HG02763 (cell line): ENCODE results near the gene MED15.

Experiments
- ATAC-seq: cut with Tn5 transposase; IDR thresholded peaks from one replicate; pipeline ENCODE4 v1.9.1; 2021; ENCODE audit warnings: mild to moderate bottlenecking, moderate library complexity; ENCODE audit not compliant: unreplicated experiment

The MED15 gene

DNA sequence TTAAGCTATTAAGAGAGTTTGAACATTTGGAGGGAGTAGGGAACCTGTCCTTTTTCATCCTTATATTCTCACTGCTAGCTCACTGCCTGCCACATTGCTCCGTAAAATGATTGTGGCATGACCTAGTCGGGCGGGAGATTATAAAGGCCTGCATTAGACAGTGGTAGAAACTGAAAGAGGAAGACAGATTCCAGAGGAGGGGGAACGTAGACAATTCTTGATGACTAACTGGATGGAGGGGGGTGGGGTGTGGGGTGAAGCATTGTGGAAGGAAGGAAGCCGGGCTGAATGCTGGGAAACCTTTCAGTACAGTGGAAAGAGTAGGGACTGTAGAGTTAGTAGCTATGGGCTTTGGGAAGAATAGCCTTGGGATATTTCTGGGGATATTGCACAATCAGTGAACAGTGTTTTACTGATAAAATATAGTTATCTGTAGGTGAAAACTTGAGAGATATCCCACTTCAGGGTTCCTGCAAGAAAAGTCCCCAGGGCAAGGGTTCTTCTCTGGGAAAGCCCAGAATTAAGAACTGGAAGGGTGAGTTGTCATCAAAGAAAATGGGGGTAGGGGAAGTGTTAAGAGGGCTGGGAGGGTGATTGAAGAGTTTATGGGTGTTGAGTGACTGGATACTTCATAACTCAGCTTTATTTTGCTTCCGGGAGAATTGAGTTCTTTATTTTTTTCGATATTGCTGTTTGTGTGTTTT is 2.1 kb downstream of the MED15 start:
- no peak for ATAC-seq

DNA sequence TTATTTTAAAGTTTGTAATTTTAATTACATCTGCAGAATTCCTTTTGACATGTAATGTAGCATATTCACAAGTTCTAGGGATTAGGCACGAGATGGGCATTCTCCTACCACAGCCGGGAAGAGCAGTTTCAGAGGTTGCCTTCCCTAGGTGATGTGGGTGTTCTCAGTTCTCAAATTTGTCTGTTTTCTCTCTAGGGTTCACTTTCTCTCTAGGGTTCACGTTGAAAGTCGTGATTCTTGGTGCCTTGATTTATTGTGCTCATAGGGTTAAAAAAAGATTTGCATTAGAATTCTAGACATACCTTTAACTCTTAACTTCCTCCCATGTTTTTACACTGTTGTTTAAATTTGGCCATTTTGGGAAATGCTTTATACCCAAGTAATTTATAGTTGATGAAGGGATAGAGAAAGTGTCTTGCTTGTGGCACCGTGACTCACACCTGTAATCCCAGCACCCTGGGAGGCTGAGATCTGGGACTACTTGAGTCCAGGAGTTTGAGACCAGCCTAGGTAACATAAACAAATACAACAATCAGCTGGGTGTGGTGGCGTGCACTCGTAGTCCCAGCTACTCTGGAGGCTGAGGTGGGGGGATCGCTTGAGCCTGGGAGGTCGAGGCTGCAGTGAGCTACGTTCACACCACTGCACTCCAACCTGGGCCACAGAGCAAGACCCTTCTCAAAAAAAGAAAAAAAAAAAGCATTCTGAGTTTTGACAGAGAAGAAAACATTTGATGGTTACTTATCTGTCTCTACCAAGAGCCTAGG is 3.6 kb downstream of the MED15 start:
- ATAC-seq, result no peak

DNA sequence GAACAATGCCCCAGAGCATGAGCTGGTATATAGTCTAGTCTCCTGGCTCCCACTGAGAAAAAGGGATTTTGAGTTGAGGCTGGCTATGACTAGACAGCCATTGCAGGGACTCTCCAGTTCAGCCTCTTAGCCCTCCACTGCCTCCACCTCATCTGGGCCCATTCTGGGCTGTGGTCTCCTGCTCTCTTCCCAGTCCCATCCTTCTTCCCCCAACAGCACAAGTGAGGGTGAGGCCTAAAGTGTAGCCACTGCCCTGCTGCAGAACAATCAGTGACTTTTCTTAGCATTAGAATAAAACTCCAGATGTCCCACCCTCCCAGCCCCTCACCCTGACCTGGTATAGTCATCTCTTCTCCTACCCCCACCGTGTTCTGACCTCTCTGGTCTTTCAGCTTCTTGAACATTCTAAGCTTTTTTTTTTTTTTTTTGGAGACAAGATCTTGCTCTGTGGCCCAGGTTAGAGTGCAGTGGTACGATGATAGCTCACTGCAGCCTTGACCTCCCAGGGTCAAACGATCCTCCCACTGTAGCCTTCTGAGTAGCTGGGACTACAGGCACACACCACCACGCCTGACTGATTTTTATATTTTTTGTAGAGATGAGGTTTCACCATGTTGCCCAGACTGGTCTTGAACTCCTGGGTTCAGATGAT is 4.3 kb downstream of the MED15 start:
- ATAC-seq, result no peak

DNA sequence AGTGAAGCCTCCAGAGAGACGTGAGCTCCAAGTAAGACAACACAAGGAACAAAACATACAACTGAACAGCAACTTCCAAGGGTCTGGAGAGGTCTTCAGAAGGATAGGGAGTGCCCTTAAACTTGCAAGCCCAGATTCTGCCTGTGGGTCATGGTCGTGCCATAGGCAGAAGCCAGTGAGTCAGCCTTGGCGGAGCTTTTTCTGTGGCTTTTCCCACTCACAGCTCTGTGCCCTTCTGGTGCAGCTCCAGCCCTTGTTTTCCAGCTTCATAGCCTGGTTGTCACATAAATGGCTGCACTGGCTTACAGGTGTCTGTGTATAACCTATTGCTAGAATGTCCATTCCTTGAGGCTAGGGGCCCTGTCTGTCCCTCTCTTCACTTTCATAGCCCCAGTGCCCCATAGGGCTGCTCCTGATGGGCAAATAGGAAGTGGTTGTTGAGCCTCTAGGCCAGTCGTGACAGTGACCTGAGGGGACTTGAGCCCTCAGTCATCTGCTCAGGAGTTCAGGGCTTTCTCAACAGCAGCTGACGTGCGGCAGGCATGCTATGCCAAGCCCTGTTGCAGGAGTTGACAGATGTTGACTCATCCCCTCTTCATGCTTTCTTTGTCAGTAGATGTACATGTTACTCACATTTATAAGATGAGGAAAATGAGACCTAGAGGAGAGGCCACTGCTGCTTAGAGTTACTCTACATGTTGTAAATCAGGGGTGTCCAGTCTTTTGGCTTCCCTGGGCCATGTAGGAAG is 7.4 kb downstream of the MED15 start:
- ATAC-seq, result no peak

DNA sequence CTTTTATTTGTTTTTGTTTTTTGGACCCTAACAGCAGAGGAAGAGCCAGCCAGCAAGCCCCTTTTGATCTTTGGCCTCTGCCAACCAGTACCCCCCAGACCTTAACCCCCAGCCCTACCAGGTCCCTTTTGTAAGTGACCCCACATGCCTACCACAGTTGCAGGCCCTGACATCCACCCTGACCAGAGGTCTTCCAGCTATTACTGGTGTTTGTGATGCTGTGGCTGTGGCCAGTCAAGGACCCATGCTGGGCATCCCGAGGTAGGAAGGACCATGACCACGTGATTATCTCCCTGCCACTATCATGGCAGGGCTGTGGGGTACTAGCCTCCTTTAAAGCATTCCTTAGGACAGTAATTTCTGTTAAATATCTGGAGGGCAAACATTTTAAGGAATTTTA is 9.0 kb downstream of the MED15 start:
- no peak for ATAC-seq

DNA sequence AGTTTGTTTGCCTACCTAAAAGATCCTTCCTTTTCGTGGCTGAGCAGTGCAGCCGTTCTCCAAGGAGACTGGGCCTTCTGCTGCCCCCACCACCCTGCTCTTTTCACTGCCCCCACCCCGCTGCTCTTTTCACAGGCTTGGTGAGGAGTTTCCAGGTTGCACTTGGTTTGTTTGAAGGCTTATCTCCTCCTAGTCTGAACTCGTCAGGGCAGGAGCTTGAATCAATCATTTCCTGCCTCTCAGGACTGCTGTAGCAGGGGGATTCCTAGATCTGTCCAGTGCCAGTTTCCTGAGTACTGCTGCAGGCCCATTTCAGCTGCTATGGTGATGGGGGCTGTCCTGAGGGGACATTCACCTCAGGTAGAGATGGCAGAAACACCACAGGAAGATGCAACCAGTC is 10.0 kb downstream of the MED15 start:
- no peak for ATAC-seq

DNA sequence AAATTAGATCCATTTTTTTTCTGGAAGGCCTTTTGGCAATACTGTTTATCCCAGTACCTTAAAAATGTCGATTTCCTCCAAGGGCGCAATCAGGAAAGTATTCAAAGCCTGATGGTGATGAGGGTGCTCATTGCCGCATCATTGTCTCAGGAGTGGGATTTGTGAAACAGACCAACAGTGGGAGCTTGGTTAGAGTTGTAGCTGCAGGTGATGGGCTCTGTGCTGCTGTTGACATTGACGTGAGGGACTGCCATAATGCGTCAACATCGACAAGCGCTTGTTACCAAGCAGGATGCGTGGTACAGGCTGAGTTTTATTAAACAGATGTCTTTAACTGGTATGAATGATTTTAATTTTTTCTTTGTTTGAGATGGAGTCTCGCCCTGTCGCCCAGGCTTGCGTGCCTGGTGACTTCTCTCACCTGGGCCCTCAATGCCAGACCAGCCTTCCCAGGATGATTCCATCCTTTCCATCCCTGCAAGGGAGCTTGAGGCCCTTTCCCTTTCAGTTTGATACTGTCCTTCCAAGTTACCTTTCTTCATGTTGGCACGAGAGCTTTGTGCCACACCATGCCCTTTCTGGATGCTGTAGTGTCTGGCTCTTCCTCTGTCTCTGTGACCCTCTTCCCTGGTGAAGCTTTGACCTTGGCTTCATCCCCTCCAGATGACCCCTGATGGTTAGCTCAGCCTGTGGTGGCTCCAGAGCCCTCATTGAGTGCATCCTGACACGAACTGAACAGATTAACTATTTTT is 10.6 kb downstream of the MED15 start:
- ATAC-seq, result no peak

DNA sequence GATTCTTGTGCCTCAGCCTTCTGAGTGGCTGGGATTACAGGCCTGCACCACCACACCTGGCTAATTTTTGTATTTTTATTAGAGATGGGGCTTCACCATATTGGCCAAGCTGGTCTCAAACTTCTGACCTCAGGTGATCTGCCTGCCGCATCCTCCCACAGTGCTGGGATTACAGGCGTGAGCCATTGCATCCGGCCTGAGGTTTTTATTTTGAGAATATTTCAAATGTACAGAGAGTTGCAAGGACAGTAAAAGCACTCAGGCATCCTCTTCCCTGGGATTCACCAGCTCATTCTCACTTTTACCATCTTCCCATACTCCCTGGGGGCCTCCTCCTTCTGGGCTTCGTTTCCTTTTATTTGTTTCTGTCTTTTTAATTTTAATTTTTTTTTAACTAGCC is 12.1 kb downstream of the MED15 start:
- ATAC-seq, result no peak

DNA sequence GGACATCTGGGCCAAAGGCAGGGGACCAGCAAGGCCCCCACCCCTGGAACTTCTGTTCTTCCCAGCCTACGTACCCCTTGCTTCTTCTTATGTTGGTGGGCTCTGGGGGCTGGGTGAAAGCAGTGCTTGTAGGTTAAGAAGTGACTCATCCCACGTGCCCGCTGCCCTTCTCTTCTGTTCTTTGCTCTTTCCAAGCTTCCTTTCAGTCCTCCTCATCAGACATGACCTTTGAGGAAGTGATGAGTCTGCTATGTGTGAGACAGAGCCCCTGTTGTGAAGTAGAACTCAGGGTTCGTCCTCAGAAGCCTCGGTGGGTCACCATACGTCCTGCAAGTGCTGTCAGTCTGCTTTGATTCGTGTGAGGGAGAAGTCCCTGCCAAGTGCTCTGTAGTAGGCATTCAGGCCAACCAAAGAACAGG is 12.7 kb downstream of the MED15 start:
- no peak for ATAC-seq

DNA sequence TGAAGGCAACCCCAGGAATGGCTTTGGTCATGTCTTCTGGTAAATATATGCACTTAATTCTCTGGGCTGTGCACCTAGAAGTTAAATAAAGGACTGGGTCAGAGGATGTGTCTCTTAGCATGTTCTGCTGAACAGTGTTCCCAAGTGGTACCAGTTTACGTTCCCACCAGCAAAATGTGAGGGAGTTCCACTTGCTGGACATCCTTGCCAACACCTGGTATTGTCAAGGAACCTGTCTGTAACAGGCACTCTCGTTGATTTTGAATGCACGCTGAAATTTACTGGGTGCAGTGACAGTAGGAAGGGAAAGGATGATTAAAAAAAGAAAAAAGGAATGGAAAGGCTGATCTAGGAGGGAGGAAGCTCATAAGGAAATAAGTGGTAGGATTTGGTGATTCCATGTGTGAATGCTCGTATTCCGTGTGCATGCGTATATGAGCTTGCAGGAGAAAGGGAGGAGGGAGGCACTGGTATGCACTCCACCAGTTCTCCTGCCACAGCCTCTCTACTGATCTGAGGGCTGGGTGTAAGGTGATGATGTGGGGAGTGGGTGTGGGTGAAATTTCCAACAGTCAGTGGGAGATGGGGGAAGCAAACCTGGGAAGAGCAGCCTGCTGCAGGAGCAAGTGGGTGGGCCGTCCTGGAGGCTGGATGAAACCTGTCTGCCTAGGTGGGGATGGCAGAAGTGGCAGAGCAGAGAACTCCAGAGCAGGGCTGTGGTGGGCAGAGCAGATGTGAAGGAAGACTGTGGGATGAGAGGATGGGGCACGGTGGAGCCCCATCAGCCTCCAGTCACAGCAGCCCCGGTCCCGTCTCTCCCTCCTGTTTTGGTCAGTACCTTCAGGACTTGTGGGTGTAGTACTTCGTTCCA is 15.0 kb downstream of the MED15 start:
- ATAC-seq, result no peak

DNA sequence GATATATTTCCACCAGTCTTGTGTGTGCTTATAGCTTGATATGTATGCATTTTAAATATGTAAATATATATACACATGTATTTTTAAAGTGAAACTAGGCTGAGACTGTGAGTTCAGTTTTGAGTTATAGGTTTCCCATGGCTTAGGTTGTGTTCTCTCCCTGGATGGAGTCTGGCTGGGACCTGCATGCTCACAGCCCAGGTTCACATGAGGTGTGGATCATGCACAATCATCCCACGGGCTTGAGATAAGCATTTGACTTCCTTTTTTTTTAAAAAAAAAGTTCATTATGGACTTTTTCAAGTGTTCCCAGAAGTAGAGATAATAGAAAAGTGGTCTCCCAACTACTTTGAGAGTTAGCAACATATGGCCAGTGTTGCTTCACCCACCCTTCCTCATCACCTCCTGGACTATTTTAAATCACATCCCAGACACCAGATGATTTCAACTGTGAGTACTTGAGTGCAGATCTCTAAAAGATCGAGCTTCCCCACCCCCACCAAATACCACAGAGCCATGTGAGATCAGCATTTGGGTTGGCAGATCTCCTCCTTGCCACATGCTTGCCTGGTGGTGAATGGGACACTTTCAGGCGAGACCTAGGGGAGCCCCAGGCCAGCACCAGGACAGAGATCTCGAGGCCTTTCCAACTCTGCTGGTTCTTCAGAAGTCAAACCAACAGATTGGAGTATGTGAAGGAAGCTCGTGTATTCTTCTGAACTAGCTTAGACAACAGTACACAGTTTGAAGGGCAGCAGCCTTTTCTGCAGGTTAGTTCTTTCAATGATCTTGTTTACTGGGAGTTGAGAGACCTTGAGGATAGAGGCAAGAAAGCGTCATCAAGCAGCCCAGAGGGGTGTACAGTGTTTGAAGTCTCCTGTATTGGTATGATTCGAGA is 15.9 kb downstream of the MED15 start:
- no peak for ATAC-seq

DNA sequence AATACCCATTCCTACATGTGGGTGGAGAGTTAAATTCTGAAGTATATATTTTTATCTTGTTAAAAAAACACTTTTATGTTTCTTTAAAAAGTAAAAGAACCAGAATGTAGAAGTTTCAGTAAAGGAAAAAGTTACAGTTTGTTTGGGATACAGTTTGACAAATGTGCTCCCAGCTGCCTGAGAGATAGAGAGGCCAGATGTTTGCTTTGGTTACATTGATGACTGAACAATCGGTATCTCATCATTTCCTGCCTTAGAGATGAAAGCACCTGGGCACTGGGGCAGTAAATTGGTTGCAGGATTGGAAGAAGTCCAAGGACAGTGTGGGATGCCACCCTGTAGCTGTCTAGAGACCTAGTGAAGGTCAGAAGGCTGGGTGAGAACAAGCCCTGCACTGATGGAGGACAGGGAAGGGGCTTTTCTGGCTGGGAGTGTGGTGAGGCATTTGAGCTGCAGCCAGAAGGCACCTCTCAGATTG is 16.6 kb downstream of the MED15 start:
- no peak for ATAC-seq

DNA sequence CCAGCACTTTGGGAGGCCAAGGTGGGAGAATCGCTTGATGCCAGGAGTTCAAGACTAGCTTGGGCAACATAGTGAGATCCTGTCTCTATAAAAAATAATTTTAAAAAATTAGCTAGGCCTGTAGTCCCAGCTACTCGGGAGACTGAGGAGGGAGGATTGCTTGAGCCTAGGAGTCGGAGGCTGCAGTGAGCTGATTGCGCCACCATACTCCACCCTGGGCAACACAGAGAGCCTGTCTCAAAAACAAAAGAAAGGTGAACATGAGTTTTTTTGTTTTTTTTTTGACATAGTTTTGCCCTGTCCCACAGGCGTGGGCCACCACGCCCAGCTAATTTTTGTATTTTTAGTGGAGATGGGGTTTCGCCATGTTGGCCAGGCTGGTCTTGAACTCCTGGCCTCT is 17.6 kb downstream of the MED15 start:
- ATAC-seq, result no peak

DNA sequence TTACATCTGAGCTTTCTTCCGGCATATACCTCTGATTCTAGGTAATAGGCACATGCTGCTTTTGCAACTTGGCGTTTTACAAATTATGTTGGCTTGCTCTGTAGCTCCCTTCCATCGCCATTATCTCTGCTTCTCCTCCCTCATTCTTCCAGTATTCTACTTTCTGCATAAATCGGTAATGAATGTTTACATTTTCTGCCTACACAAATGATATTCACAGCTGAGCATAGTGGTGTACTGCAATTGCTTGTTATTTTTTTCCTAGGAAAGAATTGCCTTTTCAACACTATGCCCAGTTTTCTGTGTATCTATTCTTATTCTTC is 18.9 kb downstream of the MED15 start:
- ATAC-seq, result no peak

DNA sequence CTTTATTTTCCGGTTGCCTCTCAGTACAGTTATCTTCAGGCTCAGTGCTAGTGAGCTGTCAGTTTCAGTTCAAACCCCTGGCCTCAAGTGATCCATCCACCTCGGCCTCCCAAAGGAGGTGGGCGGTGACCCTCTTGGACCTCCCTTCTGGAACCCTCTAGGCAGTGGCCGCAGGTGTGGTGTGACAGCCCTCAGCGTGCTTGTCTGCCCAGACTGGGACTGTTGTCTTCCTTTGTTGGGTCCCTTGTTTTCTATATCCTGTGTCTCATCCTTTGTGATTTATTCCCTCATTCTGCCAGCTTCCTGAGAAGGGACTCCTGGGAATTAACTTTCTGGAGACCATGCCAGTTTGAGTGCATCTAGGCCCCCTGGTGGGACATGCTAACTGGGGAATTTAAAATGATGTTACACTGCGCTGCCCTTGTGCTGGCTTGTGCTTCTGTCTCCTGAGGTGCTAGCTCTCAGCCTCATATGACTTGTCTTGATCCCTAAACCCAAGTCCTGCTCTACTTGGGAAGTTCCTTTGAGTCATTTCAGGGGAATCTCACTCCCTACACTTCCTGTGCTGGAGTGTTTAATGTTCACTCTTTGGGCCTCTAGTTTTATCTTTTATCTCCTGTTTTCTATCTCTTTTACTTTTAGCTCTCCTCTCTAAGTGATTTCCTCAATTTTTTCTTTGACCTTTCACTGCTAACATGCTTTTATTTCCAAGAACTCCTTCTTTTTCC is 19.4 kb downstream of the MED15 start:
- no peak for ATAC-seq

DNA sequence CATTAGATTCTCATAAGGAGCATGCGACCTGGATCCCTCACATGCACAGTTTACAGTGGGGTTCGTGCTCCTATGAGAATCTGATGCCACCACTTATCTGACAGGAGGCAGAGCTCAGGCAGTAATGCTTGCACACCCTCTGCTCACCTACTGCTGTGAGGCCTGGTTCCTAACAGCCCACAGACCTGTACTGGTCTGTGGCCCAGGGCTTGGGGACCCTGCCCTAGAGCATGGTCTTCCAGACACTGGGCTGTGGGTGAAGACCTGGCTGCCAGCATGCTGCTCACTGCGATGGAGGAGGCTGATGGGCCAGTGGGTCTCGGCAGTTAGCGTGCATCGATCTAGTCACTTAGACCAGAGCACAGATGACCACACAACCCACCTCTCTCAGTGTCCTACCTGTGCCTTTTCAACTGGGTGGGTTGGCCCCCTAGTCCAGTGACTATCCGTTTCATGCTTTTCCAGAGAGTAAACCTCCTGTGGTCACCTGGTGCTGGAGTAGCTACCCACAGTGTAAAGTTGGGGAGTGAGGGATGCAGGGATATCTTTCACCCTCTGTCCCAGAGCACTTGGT is 21.1 kb downstream of the MED15 start:
- ATAC-seq, result no peak

DNA sequence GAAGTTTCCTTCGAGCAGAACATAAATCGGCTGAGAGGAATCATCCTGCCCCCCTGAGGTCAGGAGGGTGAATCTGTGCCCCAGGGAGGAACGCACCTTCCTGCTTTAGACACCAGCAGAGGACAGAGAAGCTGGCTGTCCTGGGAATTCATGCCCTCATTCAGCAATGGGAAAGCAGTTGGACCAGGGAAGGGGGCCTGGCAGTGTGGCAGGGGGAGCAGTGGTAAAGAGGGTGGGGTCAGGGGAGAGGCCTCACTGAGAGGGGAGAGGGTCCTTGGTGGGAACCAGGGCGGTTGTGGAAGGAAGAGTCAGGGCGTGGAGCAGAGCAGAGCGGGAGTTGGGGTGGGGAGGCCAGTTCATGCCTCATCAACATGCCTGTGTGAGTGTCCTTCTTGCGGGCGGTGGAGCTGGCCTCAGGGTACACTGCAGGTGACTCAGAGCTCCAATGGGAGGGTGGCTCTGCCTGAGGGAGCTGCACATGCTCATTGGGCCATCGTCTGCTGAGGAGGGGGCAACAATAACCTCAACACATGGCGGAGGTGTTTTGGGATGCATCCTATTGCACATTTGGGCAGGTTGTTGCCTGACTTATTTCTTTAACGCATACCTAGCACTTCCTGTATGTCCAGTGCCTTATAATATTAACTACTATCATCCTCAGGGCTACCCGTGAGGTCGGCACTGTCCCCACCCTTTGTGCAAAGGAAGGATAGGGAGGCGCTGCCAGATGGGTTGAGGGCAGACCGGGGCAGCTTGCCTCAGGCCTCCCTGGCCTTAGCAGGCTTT is 23.2 kb downstream of the MED15 start:
- no peak for ATAC-seq
